Lower leg skin (tissue), 3 donors: ENCODE measurements around the gene GMEB2.

Source experiments
- POLR2A ChIP-seq, 2 donors: fragments of 450-650 bp; IDR thresholded peaks; one replicate each; pipeline ENCODE4 v1.6.1; 2016 to 2017; ENCODE audit warnings: antibody characterized with exemption in 2 of 2, mild to moderate bottlenecking in 1 of 2, moderate library complexity in 1 of 2
- TF ChIP-seq, protein P1 (sequence below), 3 donors: fragments of 450-650 bp; IDR thresholded peaks; one replicate each; pipeline ENCODE4 v1.5.1; 2016; ENCODE audit warnings: antibody characterized with exemption in 3 of 3, mild to moderate bottlenecking in 3 of 3, moderate library complexity in 2 of 3

DNA sequence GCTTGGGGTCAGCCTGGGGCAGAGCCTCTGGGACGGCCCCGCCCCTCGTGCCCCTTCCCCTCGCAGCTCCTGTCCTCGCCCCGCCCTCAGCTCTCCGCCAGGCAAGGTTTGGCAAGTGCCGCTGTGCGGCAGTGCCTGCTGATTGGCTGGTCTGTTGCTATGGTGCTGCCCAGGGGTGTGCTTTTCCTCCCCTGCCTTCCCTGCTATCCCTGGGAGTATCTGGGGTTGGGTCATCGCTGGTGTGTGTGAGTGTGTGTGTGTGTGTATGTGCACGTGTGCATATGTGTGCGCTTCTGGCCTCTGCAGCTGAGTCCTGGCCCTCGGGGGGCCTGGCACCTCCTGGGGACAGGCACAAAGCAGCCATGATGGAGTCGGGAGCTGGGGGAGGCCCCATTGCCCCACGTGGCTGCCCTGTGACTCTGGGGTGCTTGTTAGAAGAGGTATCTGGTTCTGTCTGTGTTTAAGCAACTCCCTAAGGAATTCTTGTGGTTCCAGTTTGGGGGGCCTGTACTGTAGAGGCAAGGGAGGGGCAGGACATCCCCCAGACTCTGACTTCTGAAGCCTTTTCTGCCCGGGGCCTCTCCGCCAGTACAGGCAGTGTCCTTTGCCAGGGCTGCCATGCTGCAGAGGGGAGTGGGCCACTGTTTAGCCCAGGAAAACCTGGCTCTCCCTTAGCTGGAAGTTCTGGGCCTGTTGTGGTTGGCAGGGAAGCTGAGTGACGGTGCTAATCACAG is 38.1 kb upstream of the GMEB2 start:
- TF ChIP-seq, protein P1, sequence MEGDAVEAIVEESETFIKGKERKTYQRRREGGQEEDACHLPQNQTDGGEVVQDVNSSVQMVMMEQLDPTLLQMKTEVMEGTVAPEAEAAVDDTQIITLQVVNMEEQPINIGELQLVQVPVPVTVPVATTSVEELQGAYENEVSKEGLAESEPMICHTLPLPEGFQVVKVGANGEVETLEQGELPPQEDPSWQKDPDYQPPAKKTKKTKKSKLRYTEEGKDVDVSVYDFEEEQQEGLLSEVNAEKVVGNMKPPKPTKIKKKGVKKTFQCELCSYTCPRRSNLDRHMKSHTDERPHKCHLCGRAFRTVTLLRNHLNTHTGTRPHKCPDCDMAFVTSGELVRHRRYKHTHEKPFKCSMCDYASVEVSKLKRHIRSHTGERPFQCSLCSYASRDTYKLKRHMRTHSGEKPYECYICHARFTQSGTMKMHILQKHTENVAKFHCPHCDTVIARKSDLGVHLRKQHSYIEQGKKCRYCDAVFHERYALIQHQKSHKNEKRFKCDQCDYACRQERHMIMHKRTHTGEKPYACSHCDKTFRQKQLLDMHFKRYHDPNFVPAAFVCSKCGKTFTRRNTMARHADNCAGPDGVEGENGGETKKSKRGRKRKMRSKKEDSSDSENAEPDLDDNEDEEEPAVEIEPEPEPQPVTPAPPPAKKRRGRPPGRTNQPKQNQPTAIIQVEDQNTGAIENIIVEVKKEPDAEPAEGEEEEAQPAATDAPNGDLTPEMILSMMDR (IDR thresholded peaks at IDR 0.05): no peak
- TF ChIP-seq POLR2A (IDR thresholded peaks at IDR 0.05): no peak
